T-helper 1 cell treated with Interleukin-12 subunit alpha and Interleukin-12 subunit beta and Interleukin-4 antibody, amounts not matched to agents 30 ng/mL and 1 ng/mL, for 36 hours (primary cell): ENCODE measurements around the gene TSC22D4. TPM values are rescaled to one million over a fixed set of nuclear protein-coding genes. Genes with fewer than 3 reads are reported as not detected.

Experiments used
- intact Hi-C: fragments of 100-400 bp; cut with micrococcal nuclease; formaldehyde crosslinking; loops from one replicate; pipeline ENCODE4 v1.15.1; 2024
- total RNA-seq: library from RNA; stranded (reverse); gene quantifications from 2 replicates; pipeline ENCODE4 v1.2.3, GENCODE V29; 2022

TSC22D4 gene
- total RNA-seq, 1 donor from 2014 or later: 125 TPM

DNA sequence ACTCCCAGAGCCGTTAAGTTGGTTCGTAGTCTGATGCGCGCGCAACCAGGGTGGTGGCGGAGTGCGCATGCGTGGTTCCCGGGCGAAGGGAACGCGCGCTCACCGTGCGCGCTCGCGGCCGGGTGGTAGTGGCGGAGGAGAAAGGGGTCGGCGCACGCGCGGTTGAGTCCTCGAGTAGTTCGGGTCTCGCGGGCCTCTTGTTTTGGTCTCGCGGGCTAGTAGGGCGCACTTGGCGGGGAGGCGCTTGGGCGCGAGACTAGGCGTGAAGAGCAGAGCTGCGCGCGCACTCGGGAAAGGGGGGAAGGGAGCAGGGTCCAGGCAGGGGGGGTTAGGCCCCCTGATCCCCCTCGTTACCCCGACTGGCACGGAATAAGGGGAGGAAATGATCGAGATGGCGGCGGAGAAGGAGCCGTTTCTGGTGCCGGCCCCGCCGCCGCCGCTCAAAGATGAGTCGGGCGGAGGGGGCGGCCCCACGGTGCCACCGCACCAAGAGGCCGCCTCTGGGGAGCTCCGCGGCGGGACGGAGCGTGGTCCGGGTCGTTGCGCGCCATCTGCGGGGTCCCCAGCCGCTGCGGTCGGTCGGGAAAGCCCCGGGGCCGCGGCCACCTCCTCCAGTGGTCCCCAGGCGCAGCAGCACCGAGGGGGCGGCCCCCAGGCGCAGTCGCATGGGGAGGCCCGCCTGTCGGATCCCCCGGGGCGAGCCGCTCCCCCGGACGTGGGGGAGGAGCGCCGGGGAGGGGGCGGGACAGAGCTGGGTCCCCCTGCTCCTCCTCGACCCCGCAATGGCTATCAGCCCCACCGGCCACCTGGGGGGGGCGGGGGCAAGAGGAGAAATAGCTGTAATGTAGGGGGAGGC, 49.1 kb downstream of the TSC22D4 start, which contains the start of gene MEPCE:
TSS of gene MEPCE (plus strand) at position 195 of the 856 bp plus-strand sequence. CDS start at position 383, 188 bp downstream.
- intact Hi-C loops: loop anchor here (1.0 to 2.0 kb wide), 15 partner anchors 20 to 871 kb away; partner anchors contain the start of genes AGFG2, AP4M1, FBXO24 and GNB2

DNA sequence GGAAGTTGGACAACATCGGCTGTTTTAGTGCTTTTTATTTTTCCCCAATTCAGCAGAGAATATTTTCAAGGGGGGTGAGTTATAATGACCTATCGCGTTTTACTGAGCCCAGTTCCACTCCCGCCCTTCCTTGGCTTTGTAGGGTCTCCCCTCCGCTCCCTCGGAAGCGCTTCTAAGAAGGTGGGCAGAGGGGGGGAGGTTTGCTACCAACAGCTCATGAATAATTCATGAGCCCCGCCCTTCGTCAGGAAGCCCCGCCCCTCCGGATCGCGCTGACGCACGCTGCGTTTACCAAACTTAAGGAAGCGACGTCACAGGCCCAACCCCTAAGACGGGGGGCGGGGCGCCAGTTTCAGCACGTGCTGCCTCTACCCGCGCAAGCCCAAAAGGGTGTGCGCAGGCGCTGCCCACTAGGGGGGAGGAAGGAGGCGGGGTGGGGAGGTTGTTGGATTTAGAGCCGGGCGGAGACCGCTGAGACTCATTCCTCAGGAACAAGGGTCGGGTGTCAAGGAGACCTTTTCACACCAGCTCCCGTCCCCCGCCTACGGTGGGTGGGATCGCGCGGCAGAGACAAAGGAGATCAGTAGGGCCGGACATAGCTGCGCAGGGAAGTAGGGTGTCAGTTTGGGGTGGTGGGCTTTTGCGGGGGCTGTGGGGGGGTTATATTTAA, 49.9 kb downstream of the TSC22D4 start:
- intact Hi-C loops: loop anchor here (1.0 to 2.0 kb wide), 25 partner anchors 7 to 1021 kb away; partner anchors contain the start of genes AGFG2, AP4M1, BUD31 and FBXO24

DNA sequence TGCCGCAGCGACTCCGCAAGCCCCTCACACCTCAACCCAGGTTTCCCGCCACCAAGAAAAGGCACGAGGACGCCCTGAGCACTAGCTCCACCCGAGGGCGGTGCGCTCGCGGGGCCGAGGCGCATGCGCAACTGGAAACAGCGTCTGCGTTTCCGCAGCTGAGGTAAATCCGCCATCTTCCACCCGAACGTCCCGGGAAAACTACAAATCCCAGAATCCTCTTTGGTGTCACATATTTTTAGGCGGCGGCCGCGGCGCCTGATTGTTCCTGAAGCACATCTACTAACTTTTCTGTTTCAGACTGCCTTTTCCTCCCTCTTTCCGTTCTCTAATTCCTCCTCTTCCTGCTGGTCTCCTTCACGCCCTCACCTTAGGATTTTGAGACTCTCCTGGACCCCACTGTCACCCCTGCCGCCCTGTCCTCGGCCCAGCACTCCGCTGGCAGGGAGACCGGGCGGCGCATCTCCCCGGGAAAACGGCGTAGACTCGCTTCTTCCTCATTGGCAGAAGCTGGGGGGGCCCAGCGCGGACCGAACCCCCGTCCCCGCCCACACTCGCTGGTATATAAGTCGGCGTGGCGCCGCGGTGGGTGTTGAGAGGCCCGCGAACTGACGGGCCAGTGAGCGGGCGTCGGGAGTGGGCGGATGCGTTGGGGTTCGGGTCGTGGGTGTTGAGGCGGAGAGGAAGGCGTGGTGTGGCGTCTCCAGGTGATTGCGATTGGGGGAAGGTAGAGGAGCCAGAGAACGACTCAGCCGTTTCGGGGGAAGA, 50.6 kb downstream of the TSC22D4 start, which contains the start of gene ZCWPW1:
TSS of gene ZCWPW1 (minus strand) at position 505 of the 768 bp plus-strand sequence. CDS start 8,054 bp downstream, outside the sequence.
- intact Hi-C loops: loop anchor here (1.0 to 2.0 kb wide), 14 partner anchors 8 to 1020 kb away; partner anchors contain the start of genes BUD31, LAMTOR4, MBLAC1 and PDAP1

DNA sequence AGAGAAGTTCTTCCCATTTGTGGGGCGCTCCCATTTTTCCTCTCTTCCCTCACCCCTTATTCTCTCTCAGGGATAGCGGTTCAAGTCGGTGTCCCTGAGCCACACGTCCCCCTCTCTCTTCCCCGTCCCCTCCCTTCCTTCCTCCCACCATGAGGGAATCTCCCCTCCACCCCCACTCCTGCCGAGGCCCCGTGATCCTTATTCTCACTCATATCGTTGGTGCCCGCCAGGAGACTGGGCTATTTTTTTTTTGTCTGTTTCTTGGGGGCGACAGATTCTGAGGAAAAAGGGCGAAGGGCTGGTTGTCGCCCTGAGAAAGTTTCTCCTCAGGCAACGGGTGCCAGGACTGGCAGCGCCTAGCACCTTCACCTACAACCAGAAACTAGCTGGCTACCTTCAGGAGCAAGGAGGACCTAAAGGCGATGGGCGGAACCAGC, 51.2 kb downstream of the TSC22D4 start:
- intact Hi-C loops: loop anchor here (1.0 to 2.0 kb wide), 14 partner anchors 9 to 1019 kb away; partner anchors contain the start of genes BUD31, LAMTOR4, MBLAC1 and PDAP1

DNA sequence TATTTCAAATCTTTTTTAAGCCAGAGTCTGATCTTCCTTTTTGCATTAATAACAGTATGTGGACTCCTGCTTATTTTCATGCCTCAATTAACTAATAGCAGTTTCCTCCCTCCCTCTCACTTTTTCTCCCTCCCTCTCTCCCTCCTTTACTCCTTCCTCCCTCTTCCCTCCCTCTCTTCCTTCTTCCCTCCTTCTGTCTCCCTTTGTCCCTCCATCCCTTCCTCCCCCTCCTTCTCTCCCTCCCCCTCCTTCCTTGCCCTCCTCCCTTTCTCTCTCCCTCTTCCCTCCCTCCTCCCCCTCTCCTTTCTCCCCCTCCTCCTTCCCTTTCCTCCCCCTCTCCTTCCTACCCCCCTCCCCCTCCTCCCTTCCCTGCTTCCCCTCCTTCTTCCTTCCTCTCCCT, 52.5 kb downstream of the TSC22D4 start:
- intact Hi-C loops: no loop called here

DNA sequence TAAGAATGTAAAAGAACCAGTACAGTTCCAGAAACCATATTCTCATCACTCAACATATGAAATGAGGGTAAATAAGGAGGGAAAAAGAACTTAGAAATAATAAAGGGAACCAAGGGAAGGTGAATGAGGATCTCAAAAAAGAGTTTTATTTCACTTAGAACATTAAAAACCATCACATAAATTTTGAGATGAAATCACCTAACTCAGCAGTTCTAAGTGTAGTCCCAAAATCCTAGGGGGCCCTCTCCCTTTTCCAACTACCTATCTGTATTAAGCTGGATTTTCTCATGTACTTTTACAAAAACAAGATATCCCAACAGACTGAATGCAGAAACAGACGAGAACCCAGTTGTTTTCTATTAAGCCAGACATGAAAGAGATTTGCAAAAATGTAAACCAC, 53.7 kb downstream of the TSC22D4 start:
- intact Hi-C loops: no loop called here

DNA sequence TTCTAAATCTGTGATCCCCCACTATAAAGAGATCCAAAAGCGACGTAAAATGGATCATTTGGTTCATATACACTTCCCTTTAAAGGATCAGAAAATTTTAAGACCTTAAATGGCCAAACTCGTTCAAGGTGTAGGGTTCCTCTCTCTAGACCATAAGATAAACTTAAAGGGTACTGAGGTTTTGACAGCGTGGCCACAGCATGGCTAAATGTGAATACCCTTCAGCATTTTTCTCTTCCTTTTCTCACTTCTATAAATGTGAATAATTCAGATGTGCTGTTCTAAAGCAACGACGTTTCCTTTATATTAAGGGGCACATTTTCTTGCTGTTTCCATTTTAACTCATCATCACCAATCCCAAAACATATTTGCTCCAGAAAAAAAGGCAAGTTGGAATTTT, 55.7 kb downstream of the TSC22D4 start:
- intact Hi-C loops: no loop called here

DNA sequence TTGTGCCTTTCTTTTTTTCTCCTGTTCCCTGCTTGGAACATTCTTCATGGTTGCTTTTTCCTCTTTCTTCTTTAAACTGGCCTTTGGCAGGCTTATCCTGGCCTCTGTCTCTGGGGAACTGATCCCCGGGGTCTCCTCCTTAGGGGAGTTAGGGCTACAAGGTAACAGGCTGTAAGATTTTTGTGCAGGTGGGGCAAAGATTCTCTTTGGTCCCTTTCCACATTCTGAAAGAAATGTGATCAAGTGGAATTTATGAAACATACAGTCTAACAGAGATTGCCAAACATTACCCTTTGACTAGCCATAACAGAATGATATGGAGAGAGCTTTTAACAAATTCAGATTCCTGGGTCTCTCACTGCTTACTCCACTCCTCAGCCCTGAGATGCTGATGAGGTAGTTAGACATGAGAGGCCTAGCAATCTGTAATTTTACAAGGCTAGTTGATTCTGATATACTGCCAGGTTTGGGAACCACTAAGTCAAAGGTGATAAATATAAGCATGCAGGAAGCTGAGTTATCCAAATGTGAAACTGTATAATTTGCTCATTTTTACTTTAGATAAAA, 59.3 kb downstream of the TSC22D4 start:
- intact Hi-C loops: no loop called here

DNA sequence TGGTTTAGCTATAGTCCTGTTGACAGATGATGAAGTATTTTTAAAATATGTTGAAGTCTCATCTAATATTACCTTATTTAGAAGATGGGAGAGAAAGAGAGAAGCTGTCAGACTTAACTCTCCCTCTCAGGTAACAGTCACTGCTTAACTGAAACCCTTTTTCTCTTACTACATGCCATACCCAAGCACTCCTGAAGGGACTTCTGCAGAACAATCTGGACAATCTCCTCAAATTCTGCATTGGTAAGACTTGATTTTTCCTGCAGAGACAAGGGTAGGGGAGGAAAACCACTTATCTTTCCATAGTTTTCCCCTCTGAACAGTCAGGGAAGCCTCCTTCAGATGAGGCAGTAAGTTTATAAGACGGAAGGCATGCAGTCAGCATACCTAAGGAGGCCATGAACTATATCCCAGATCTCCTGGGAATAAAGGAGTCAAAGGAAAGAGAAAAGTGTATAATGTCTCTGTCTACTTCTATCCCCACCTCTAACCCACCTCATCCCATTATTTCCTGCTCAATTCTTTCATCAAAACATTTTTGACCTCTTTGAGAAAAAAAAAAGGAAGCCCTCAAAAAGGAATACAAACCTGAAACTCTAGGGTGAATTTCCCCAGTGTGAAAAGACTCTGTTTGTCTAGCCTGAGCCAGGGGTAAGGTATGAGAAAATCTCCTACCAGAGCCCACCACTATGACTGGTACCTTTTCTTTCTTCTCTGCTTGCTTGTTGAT, 59.9 kb downstream of the TSC22D4 start:
- intact Hi-C loops: no loop called here

Other genes with a start within 250 kb of the TSC22D4 start
- gene SPDYE3, start 171.5 kb downstream of the TSC22D4 start, total RNA-seq: not detected in 2 replicates
- 82.4 and 84.7 TPM in 2 replicates for gene PILRB, start 121.1 kb downstream of the TSC22D4 start, total RNA-seq
- gene PILRA, start 105.7 kb downstream of the TSC22D4 start, total RNA-seq: 11.7 and 11.8 TPM in 2 replicates
- gene ZCWPW1, start 50.5 kb downstream of the TSC22D4 start, total RNA-seq: 1.8 and 2.4 TPM in 2 replicates
- gene MEPCE, start 49.4 kb downstream of the TSC22D4 start, total RNA-seq: 42.3 and 43.4 TPM in 2 replicates
- 60.9 and 61.5 TPM in 2 replicates for gene PPP1R35, start 42.7 kb downstream of the TSC22D4 start, total RNA-seq
- gene SPACDR, start 15.0 kb downstream of the TSC22D4 start, total RNA-seq: 2.5 and 2.9 TPM in 2 replicates
- 0.12 TPM in 1 of 2 replicates, not detected in the other for gene NYAP1, start 4.7 kb upstream of the TSC22D4 start, total RNA-seq
- 58.0 and 62.3 TPM in 2 replicates for gene AGFG2, start 60.0 kb upstream of the TSC22D4 start, total RNA-seq
- gene SAP25, start 94.7 kb upstream of the TSC22D4 start, total RNA-seq: 20.9 and 23.8 TPM in 2 replicates
- gene LRCH4, start 106.9 kb upstream of the TSC22D4 start, total RNA-seq: 171 and 180 TPM in 2 replicates
- 0.66 and 0.85 TPM in 2 replicates for gene FBXO24, start 107.1 kb upstream of the TSC22D4 start, total RNA-seq
- gene PCOLCE, start 123.1 kb upstream of the TSC22D4 start, total RNA-seq: 5.4 and 7.3 TPM in 2 replicates
- gene MOSPD3, start 133.3 kb upstream of the TSC22D4 start, total RNA-seq: 44.0 and 44.4 TPM in 2 replicates
- 9.8 and 10.9 TPM in 2 replicates for gene TFR2, start 162.3 kb upstream of the TSC22D4 start, total RNA-seq
- gene ACTL6B, start 177.2 kb upstream of the TSC22D4 start, total RNA-seq: not detected in 2 replicates
- gene GNB2, start 194.5 kb upstream of the TSC22D4 start, total RNA-seq: 228 and 230 TPM in 2 replicates
- 47.1 and 54.5 TPM in 2 replicates for gene GIGYF1, start 215.0 kb upstream of the TSC22D4 start, total RNA-seq
- gene POP7, start 226.9 kb upstream of the TSC22D4 start, total RNA-seq: 42.5 TPM in 2 replicates
- gene EPO, start 241.3 kb upstream of the TSC22D4 start, total RNA-seq: not detected in 2 replicates